ENCODE data around the gene HOXA13. TPM values are rescaled to one million over a fixed set of nuclear protein-coding genes. Genes with fewer than 3 reads are reported as not detected.

HOXA13 gene
- total RNA-seq, 2 experiments from 2014 or later = not detected

GRCh38 chr7:27185013-27185853 is 14.7 kb downstream of the HOXA13 start, which contains the start of gene HOXA11:
TSS of gene HOXA11 (minus strand) at chr7:27185232. CDS start at chr7:27185144, 88 bp downstream.
- Mint-ChIP-seq H3K9me3 (no peaks in the 10 kb centered on the region), H3K4me1 (peaks cover 31% of the 10 kb centered on the region), H3K27ac (peak within 1 kb of the TSS; percentile 34), H3K36me3 (no peaks in the 10 kb centered on the region), H3K4me3 (peak within 1 kb of the TSS; percentile 70), H3K27me3 (peaks cover 93% of the 10 kb centered on the region)
- no peak for DNase-seq

- Mint-ChIP-seq H3K4me1 (peaks cover 34% of the 10 kb centered on the region), H3K27me3 (peaks cover 91% of the 10 kb centered on the region), H3K9me3 (no peaks in the 10 kb centered on the region), H3K36me3 (peaks cover 2% of the 10 kb centered on the region), H3K4me3 (peak overlapping the region; percentile 70), H3K27ac (peak overlapping the region; percentile 34)
- DNase-seq = no peak
Measured at GRCh38 chr7:27184337-27185012, 15.4 kb downstream of the HOXA13 start.

GRCh38 chr7:27183682-27184336 is 16.1 kb downstream of the HOXA13 start:
- no peaks in the 10 kb centered on the region for H3K9me3 Mint-ChIP-seq
- no peak for DNase-seq
- H3K4me3 Mint-ChIP-seq = peak overlapping the region; percentile 60
- no peak overlapping the region for H3K27ac Mint-ChIP-seq
- peaks cover 31% of the 10 kb centered on the region for H3K4me1 Mint-ChIP-seq
- peaks cover 91% of the 10 kb centered on the region for H3K27me3 Mint-ChIP-seq
- peaks cover 2% of the 10 kb centered on the region for H3K36me3 Mint-ChIP-seq

- DNase-seq = no peak
- H3K9me3 Mint-ChIP-seq = no peaks in the 10 kb centered on the region
- peaks cover 24% of the 10 kb centered on the region for H3K4me1 Mint-ChIP-seq
- H3K4me3 Mint-ChIP-seq = no peak overlapping the region
- peaks cover 91% of the 10 kb centered on the region for H3K27me3 Mint-ChIP-seq
- H3K36me3 Mint-ChIP-seq = peaks cover 2% of the 10 kb centered on the region
- H3K27ac Mint-ChIP-seq = no peak overlapping the region
Measured at GRCh38 chr7:27182861-27183681, 16.8 kb downstream of the HOXA13 start.

- Mint-ChIP-seq H3K27me3 (peaks cover 91% of the 10 kb centered on the region), H3K4me1 (peaks cover 19% of the 10 kb centered on the region), H3K4me3 (no peak overlapping the region), H3K27ac (no peak overlapping the region), H3K9me3 (no peaks in the 10 kb centered on the region), H3K36me3 (peaks cover 2% of the 10 kb centered on the region)
- DNase-seq = no peak
Measured at GRCh38 chr7:27182285-27182841, 17.5 kb downstream of the HOXA13 start.

- Mint-ChIP-seq H3K36me3 (peaks cover 2% of the 10 kb centered on the region), H3K27ac (no peak overlapping the region), H3K4me3 (no peak overlapping the region), H3K27me3 (peaks cover 88% of the 10 kb centered on the region), H3K4me1 (peaks cover 16% of the 10 kb centered on the region), H3K9me3 (no peaks in the 10 kb centered on the region)
- DNase-seq = no peak
Measured at GRCh38 chr7:27181795-27182275, 18.1 kb downstream of the HOXA13 start.

GRCh38 chr7:27180431-27181420 is 19.2 kb downstream of the HOXA13 start:
- no peak for DNase-seq
- Mint-ChIP-seq H3K9me3 (no peaks in the 10 kb centered on the region), H3K4me1 (peaks cover 14% of the 10 kb centered on the region), H3K4me3 (no peak overlapping the region), H3K27ac (no peak overlapping the region), H3K36me3 (peaks cover 2% of the 10 kb centered on the region), H3K27me3 (peaks cover 88% of the 10 kb centered on the region)

GRCh38 chr7:27179503-27180430 is 20.1 kb downstream of the HOXA13 start:
- H3K9me3 Mint-ChIP-seq = no peaks in the 10 kb centered on the region
- no peak overlapping the region for H3K27ac Mint-ChIP-seq
- peaks cover 2% of the 10 kb centered on the region for H3K36me3 Mint-ChIP-seq
- peaks cover 88% of the 10 kb centered on the region for H3K27me3 Mint-ChIP-seq
- H3K4me1 Mint-ChIP-seq = peaks cover 7% of the 10 kb centered on the region
- DNase-seq = peak; percentile 68
- peak overlapping the region; percentile 58 for H3K4me3 Mint-ChIP-seq

- DNase-seq = no peak
- Mint-ChIP-seq H3K4me3 (no peak overlapping the region), H3K27ac (no peak overlapping the region)
Measured at GRCh38 chr7:27179030-27179429, 20.9 kb downstream of the HOXA13 start.

GRCh38 chr7:27178366-27178765 is 21.5 kb downstream of the HOXA13 start:
- Mint-ChIP-seq H3K4me3 (no peak overlapping the region), H3K36me3 (peaks cover 2% of the 10 kb centered on the region), H3K4me1 (peaks cover 5% of the 10 kb centered on the region), H3K9me3 (no peaks in the 10 kb centered on the region), H3K27me3 (peaks cover 83% of the 10 kb centered on the region), H3K27ac (no peak overlapping the region)
- DNase-seq = no peak

More at GRCh38 chr7:27179030-27179429, 20.9 kb downstream of the HOXA13 start:
- Mint-ChIP-seq H3K27me3 (peaks cover 88% of the 10 kb centered on the region), H3K36me3 (peaks cover 2% of the 10 kb centered on the region), H3K4me1 (peaks cover 5% of the 10 kb centered on the region), H3K9me3 (no peaks in the 10 kb centered on the region)

GRCh38 chr7:27177795-27178320 is 22.0 kb downstream of the HOXA13 start:
- no peaks in the 10 kb centered on the region for H3K9me3 Mint-ChIP-seq
- peaks cover 79% of the 10 kb centered on the region for H3K27me3 Mint-ChIP-seq
- peaks cover 5% of the 10 kb centered on the region for H3K4me1 Mint-ChIP-seq
- no peak overlapping the region for H3K27ac Mint-ChIP-seq
- H3K4me3 Mint-ChIP-seq = no peak overlapping the region
- peaks cover 2% of the 10 kb centered on the region for H3K36me3 Mint-ChIP-seq
- DNase-seq = no peak
